GM19239 (cell line): ENCODE data around the gene CYP4A22.
"Not testable (repeated sequence)": the region's sequence is repeated elsewhere in the genome, so short reads cannot be mapped to it uniquely, and the experiment has no call there.

Source experiments
- DNase-seq: peaks from one replicate; pipeline ENCODE4 v3.0.0; 2011; ENCODE audit warnings: low spot score; ENCODE audit not compliant: insufficient read length
- FAIRE-seq: peaks from 2 replicates; lab custom pipeline; 2011; peaks lifted over from hg19 to GRCh38; lab: Jason Lieb, UNC

Gene CYP4A22, protein sequence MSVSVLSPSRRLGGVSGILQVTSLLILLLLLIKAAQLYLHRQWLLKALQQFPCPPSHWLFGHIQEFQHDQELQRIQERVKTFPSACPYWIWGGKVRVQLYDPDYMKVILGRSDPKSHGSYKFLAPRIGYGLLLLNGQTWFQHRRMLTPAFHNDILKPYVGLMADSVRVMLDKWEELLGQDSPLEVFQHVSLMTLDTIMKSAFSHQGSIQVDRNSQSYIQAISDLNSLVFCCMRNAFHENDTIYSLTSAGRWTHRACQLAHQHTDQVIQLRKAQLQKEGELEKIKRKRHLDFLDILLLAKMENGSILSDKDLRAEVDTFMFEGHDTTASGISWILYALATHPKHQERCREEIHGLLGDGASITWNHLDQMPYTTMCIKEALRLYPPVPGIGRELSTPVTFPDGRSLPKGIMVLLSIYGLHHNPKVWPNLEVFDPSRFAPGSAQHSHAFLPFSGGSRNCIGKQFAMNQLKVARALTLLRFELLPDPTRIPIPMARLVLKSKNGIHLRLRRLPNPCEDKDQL

DNA sequence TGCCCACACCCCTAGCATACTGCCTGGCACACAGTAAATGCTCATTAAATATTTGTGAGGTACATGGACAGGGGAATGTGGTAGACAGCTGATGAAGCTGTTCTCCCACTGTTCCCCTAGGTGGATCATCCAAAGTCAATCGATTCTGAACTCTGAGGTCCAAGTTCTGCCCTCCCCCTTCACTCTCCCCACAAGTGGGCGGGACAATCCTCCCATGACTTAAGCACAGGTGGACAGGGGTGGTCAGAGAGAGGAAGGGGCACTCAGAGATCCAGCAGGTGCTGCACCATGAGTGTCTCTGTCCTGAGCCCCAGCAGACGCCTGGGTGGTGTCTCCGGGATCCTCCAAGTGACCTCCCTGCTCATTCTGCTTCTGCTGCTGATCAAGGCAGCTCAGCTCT lies at the start of gene CYP4A22:
CYP4A22 (plus strand) TSS at position 244 of the 400 bp plus-strand sequence; CDS start at position 289, 45 bp downstream.
- no peak for FAIRE-seq
- DNase-seq = no peak

DNA sequence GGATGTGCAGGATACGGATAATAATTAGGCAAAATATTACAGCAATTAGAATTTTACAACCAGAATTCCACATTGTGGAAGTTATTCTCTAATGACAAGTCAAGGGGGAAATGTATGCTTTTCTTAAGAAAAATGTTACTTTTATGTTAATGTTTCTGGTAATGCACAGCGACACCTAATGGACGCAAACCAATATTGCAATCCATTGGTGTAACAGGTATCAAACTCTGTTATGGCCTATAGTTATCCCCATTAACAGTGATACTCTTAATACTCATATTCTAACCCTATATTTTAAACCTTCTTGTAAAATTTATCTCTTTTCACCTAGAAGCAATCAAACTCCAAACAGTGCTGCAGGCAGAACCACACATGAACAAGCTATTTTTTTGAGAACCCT lies 47.9 kb upstream of the CYP4A22 start:
- not testable (repeated sequence) for DNase-seq, FAIRE-seq

DNA sequence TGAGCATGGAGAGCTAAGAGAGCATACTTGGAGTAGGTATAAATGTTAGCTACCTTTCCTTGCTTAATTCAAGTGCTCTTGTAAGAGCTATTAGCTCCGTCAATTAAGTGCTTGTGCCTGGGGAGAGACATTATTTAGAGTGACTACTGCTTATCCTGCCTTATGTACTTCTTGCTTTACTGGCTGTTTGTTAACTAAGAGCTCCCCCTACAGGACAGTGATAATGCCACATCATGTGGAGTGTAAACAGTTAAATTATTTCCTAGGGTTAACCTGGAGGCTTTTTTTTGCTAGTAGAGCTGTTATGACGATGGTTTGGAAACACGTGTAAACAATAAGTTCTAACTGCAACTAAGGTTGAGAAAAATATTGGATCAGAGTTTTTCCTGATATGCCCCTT lies 45.8 kb upstream of the CYP4A22 start:
- DNase-seq = not testable (repeated sequence)
- peak; percentile 81 for FAIRE-seq

DNA sequence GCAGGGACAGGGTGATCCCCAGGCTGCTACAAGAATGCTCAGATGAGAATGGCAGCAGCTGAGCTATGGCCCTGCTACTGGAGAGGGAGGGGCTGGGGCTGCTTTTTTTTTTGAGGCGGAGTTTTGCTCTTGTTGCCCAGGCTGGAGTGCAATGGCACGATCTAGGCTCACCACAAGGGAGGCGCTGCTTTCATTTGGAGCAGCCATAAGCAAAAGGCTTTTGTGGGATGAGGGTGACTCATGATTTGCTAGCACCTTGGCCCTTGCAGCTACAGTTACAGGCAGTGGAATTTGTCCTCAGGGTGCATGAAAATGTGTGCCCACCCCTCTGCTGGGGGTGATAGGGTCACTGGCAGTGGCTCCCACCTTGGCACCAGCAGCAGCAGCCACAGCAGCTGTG lies 32.4 kb upstream of the CYP4A22 start:
- FAIRE-seq (no peak), DNase-seq (no peak)

DNA sequence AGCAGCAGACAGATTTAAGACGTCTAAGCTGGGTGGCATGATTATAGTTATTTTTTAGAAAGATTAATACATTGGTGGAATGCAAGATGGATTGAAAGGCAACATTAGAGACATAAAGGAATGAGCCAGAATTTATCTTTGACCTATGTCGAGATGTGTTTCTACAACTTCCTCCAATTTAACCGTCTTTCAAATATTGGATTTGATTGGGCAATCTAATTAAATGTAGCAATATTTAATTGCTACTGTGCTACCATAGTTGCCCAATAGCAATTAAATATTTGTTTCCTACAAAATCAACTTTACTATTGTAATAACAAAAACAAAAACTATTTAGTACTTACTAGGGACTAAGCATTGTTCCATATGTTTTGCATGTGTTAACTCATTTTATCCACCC lies 30.4 kb upstream of the CYP4A22 start:
- DNase-seq (no peak), FAIRE-seq (no peak)

DNA sequence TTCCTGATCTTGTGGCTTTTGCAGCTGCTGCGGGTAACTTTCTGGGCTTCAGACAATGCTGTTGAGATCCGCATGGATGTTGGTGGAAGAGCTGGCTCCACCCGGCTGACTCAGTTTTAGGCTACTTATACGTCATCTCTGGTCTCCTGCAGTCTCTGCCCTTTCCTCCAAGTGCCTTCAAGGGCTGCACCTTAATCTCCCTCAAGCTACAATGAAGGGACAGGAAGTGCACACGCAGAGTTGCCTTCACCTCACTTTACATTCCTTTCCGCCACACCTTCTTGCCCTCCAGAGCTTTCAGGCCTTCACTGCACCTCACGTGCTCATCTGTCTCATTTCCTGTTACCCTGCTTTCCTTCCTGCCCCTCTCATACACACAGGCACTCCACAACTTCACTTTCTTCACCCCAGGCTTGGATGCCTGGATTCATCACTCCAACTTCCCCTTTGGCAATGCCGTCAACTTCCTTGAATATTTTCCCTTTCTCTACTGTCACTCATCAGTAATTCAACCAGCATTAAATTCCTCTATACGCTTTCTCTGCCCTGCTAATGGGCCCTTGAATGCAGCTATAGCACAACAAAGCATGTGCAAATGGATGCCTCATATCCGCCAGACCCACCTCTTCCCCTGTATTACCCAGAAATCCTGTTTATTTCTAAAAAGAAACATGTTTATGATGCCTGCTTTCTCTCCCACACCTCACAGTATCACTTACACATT lies 29.2 kb upstream of the CYP4A22 start:
- not testable (repeated sequence) for DNase-seq
- FAIRE-seq = peak; percentile 11

DNA sequence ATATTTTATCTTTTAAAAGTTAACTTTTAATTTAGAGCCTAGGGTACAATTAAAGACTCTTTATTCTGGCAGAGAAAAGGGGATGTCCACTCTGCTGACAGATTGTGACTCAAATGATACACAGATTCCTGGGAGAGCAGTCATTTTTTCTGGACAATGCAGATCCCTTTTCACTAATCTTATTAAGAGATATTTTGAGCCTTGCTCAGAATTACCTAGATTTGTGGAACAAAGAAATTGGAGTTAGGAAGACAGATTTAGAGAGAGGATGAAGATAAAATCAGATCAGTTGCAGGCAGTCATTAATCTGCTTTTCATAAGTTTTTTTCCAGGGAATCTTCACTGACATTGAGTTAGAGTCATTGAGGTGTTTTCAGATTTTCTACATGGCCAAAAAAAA lies 27.8 kb upstream of the CYP4A22 start:
- not testable (repeated sequence) for FAIRE-seq, DNase-seq

DNA sequence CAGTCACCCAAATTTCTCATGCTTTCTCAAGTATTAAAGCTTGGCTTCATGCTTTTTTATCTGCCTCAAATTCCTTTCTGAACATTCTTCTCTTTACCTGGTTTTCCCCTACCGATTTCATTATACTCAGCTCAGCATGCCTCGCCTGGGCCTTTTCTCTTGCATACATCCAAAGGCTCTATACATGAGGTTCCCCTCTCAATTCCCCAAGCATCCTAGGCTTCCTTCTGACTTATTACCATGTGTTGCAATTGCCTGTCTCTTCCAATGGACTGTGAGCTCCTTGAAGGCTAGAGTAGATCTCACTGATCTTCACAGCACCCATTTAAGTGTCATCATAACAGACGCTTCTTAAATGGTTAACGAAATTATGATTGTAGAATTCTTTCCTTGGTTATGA lies 24.1 kb upstream of the CYP4A22 start:
- DNase-seq (no peak), FAIRE-seq (no peak)

DNA sequence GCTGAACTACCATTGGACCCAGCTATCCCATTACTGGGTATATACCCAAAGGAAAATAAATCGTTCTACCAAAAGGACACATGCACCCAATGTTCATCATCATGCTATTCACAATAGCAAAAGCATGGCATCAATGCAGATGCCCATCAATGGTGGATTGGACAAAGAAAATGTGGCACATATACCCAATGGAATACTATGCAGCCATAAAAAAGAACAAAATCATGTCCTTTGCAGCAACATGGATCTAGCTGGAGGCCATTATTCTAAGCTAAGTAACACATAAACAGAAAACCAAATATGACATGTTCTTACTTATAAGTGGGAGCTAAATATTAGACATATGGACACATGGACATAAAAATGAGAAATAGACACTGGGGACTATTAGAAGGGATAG lies 16.2 kb upstream of the CYP4A22 start:
- FAIRE-seq, DNase-seq: not testable (repeated sequence)

DNA sequence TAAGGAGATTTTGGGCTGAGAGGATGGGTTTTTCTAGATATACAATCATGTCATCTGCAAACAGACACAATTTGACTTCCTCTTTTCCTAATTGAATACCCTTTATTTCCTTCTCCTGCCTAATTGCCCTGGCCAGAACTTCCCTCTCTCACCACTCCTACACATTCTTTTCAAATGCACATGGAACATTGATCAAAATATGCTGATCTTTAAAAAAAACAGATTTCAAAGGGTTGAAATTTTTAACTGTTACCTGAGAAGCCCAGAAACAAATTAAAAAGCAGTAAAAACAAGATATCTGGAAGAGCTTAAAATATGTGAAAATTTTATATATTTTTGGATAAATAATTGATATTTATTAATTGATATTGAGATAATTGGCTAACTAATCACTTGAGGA lies 12.4 kb upstream of the CYP4A22 start:
- not testable (repeated sequence) for DNase-seq, FAIRE-seq

DNA sequence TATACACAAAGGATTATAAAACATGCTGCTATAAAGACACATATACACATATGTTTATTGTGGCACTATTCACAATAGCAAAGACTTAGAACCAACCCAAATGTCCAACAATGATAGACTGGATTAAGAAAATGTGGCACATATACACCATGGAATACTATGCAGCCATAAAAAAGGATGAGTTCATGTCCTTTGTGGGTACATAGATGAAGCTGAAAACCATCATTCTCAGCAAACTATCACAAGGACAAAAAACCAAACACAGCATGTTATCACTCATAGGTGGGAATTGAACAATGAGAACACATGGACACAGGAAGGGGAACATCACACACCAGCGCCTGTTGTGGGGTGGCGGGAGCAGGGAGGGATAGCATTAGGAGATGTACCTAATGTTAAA lies 10.2 kb upstream of the CYP4A22 start:
- FAIRE-seq, DNase-seq: not testable (repeated sequence)

DNA sequence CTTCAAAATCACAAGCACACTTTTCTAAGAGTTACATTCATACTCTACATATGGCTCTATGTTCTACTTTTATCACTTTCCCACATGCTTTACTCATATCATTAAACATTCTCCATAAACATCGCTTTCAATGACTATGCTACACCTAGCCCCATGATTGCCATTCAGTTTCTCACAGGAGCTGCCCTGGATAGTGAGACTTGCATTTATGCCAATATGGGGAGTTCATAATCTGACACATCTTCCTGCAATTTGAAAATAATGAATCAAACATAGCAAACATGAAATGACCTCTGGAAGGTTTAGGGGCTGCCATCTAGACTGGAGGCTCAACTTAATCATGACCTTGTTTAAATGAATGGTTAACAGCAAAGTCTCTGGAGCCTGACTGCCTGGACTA lies 9.0 kb upstream of the CYP4A22 start:
- no peak for FAIRE-seq
- DNase-seq = no peak

DNA sequence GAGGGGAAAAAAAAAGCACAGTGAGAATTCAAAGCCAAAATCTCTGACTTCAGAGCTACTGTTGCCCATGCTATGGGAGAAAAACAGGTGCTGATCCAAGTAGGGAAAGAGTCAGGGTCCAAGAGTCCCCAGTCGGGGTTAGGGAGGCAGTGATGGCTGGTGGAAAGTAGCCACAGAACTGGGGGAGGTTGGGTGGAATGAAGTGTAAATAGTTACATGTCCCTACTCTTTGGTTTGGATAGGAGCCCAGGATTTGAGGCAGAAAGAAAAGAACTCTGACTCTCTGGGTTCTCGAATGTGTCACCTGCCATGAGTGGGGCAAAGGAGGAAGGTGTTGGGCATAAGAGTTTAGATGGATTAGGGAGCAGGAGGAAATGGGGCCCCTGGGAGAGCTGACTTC lies 8.4 kb upstream of the CYP4A22 start:
- not testable (repeated sequence) for FAIRE-seq, DNase-seq

DNA sequence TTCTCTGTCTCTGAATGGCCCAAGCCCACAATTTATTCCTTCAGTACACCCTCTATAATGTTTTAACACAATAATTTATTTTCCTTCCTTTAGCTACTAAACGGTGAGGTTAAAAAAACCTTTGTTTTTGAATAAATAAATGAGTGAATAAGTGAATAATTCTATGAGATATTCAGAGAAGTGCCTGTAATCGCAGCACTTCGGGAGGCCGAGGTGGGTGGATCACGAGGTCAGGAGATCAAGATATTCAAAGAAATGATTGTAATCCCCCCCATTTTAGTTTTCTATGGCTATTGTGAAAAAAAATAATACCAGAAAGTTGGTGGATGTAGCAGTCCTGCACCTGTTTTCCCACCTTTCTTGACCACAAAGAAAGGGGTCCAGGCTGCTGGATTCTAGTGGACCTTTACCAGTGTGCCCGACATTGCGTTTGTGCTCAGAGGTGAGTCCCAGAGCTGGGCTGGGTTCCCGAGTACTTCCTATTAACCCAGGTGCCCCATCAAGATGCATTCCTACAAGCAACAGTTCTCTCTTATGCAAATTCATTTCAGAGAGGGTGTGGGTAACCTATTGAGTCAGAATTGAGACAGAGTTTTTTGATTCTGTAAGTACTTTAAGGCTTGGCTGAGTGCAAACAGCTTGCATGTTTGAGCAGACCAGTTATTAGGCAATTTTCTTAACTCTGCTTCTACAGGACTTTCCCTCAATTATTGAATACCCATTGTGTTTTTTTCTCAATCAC lies 7.6 kb upstream of the CYP4A22 start:
- not testable (repeated sequence) for FAIRE-seq, DNase-seq

DNA sequence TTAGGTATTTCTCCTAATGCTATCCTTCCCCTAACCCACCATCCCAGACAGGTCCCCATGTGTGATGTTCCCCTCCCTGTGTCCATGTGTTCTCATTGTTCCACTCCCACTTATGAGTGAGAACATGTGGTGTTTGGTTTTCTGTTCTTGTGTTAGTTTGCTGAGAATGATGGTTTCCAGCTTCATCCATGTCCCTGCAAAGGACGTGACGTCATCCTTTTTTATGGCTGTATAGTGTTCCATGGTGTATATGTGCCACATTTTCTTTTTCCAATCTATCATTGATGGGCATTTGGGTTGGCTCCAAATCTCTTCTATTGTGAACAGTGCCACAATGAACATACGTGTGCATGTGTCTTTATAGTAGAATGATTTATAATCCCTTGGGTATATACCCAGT lies 4.6 kb upstream of the CYP4A22 start:
- not testable (repeated sequence) for DNase-seq, FAIRE-seq

DNA sequence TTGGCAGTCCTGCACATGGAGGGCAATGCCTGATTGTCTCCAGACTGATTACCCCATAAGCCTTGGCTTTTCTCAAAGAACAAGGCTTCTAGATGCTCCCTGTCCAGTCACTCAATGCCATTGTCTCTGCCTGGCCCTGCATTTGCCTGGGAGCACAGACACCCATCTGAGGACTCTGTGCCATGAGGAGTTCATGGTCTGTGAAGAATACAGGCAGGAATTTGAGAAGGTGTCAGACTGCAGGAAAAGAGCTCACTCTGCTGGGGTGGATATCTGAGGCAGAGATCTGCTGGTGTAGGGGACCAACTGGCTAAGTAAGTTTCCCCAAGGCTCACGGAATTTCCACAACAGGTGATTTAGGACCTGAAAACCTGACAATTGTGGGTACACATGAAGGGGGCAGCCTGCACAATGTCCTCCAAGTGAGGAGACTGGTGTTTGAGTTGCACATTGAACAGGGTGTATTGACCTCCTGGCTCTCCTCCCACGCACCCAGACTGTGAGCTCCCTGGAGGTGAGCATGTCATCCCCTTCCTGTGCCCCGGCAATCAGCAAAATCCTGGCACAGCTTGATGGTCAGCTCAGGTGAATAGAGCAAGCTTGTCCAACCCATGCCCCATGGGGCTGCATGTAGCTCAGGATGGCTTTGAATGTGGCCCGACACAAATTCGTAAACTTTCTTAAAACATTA lies 829 bp downstream of the CYP4A22 start:
- FAIRE-seq = no peak
- DNase-seq = no peak

DNA sequence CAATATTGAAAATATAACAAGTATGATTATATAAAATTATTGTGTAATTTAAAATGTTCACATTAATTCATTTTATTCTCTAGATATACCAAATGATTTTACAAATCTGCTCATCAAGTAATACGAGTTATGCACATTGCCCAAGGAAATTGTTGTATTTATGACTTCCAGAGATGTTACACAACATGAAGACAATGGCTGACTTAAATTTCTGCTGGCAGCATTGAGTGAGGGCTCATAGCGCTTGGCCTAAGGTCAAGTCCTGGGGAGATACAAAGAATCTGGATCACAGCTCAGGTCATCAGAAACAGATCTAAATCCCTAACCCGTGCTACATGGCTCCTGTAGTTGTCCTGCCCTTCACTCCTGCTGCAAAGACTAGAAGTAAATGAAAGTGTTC lies 3.1 kb downstream of the CYP4A22 start:
- not testable (repeated sequence) for FAIRE-seq, DNase-seq

DNA sequence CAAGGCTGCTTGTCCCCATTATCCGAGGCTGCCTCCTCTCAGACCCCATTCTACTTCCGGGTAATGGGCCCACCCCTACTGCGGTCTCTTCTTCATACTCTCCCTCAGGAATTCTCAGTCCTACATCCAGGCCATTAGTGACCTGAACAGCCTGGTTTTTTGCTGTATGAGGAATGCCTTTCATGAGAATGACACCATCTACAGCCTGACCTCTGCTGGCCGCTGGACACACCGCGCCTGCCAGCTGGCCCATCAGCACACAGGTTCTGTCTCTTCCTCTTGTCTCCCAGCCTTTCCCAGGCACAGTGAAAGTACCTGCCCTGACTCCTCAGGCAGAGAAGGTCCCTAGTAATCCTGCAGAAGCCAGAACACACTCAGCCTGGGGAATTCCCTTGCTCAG lies 6.4 kb downstream of the CYP4A22 start:
- not testable (repeated sequence) for FAIRE-seq, DNase-seq

DNA sequence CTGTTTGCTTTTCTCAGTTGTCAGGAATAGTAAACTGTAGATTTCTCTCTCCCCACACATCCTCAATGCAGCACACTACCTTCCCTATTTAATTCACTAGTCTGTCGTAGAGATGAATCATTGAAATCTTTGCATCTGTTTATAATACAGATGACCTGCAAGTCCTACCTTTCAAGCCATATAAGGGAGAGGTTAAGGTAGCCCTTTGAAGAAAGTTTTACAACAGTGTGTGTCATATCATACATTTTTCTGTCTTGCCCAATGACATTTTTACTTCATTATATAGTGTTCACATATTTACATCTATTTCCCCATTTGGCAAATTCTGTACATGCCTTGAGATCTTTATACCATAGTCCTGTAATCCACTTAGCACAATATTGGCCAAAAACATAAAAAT lies 9.3 kb downstream of the CYP4A22 start:
- DNase-seq, FAIRE-seq: not testable (repeated sequence)
